D341Med (cell line): ENCODE results near the gene ATXN7.

Experiments used
- DNase-seq: peaks from one replicate; pipeline ENCODE4 v3.0.0; 2012; ENCODE audit warnings: low spot score

The ATXN7 gene

GRCh38 chr3:64021922-64022321 is 158.3 kb downstream of the ATXN7 start:
- DNase-seq, result no peak

DNA sequence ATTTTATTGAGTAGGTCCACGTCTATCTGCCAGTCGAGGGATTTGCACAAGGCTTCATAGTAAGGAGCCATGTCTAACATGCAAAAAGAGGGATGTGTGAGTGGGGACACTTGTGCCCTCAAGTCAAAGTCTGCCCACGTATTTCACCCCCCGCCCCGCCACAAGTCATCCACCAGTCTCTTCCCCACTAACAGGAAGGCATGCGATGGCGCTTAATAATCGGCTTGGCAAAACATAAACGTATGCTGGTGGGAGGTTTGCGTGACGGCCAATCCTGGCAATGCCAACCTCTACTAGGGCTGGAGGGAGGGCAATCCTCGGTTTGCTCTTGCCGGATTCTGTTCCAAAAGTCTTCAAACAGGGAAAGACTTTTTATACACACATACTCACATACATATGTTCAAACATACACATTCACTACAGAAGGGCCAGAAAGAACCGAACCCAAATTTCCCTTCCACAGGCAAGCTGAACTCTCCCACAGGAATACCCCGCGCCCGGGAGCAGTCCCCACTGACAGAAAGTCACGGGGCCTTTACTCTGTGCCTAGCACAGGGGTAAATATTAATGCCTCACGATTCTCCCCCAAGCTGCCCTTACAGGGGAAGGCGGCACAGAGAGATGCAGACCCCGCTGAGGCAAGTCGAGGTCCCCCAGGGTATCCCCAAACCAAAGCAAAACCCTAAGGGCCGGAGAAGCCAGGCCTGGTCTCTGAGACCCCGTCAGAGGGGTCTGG is 159.0 kb downstream of the ATXN7 start:
- peak; percentile 42 for DNase-seq

DNA sequence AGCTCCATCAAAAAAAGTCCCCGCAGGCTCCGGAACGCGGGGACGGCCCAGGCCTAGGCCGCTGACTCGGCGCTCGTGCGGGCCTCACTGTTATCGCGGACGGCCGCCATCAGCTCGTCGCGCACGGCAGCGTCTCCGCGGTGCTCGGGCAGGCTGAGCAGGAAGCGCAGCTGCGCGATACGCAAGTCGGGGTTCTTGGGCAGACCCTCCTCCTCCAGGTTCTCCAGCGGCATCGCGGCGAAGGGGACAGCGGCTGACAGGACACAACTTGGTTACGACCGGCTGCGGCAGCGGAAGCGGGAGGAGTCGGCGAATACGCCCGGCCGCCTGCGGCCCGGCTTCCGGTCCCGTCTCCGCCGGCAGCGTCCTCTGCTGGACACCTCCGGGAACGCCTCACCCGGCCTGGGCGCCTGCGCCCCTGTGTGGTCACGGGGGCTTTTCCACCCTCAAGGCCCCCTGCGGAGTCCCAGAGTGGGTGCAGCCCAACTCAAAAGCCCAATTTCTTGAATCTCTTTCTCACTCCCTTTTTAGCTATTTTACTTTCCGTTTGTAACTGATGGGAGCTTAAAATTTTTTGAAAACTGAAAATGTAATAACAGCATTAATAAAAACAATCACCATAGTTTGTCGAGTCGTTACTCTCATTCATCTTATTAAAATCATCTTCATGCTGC is 159.7 kb downstream of the ATXN7 start, which contains the start of gene PSMD6:
Gene PSMD6 (minus strand): TSS at position 308 of the 674 bp plus-strand sequence. CDS start 75 bp downstream, at position 233.
- DNase-seq, result peak; percentile 97

GRCh38 chr3:64023861-64024223 is 160.2 kb downstream of the ATXN7 start:
- no peak for DNase-seq

GRCh38 chr3:64026346-64026745 is 162.7 kb downstream of the ATXN7 start:
- DNase-seq, result no peak

- no peak for DNase-seq
These were observed 164.0 kb downstream of the ATXN7 start for GRCh38 chr3:64027658-64028057.

DNA sequence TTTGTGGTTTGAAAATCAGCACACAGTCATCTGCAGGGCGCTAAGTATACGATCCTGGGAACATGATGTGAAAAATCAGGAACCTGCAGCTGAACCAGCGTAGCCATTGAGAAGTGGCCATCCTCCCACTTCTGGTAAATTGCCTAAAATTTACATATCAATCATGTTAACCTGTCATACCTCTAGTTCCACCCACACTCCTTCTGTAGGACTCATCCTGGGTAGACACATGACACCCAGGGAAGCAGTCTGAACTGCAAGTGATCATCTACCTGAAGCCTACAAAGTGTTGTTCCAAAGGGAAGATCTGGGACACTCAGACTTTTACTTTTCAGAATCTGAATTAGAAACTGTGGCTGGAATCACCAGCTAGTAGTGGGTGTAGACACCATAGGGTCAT is 165.1 kb downstream of the ATXN7 start:
- no peak for DNase-seq

DNA sequence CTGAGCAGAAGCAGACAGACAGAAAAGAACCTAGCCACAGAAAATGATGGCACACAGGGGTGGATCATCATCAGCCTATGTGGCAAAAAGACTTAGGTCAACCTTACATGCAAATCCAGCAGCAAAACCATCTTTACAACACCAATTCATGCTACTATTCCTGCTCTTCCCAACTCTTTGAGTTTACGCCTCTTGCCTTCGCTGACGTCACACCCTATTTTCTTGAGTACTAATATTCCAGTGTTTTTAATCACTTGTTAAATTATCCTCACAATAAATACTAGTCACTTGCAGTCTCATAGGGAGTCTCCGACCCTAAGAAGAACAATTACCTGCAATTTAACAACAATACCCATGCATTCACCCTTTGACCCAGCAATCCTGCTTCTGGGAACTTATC is 165.6 kb downstream of the ATXN7 start:
- no peak for DNase-seq

DNA sequence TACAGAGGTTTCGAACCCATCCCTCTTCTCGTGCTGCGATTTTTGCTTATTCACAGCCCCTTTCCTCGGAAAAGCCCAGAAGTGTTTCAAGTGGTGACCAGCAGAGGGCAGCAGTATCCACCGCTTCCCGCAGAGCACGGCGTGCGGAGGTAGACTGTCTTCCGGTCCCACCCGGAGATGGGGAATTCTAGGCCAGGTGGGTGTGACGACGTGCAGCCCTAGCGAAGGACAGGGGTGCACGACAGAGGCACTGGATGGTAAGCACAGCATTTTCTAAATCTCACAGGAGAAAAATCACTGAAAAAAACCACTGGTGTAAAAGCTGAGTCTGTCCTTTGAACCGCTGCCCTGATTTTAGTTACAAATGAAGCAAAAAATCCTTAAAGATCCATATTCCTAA is 167.1 kb downstream of the ATXN7 start:
- DNase-seq, result peak; percentile 87

DNA sequence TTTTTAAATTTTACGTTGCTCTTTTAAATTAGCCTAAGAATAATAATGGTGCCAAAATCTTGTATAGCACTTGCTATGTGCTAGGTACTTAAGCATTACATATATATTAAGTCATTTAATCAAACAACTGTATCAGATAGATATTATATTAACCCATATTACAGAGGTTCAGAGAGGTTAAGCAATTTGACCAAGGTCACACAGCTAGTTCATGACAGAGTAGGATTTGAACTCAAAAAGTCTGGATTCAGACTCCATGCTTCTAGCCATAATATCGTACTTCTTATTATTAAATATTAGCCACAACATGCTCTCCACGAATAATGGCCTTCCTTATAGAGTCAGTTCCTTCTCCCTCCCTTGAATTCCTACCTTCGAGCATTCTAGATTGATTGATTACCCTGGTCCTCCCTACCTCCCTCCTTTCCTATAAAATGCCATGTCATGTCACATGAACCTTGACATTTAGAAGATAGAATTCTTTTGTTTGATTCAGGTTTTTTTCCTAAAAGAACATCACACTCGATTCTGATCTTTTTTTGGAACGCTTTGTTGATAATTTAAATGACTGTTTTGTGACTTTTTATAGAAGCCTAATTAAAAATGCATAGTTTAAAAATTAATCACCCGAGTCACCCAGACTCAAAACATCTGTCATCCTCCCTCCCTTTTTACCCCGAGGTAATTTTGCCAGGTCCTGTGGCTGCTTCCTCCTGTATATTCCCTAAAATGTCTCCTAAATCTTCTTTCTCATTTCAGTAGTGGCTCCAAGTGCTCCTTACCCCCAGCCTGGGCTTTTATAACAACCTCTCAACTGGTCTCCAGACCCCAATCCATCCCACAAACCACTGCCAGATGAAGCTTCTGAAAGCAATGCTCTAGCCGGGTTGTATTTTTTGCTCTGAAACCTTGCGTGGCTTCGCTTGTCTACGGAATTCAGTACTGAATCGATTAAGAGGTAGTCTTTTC is 168.2 kb downstream of the ATXN7 start:
- peak; percentile 35 for DNase-seq

GRCh38 chr3:64033069-64033468 is 169.4 kb downstream of the ATXN7 start:
- no peak for DNase-seq

DNA sequence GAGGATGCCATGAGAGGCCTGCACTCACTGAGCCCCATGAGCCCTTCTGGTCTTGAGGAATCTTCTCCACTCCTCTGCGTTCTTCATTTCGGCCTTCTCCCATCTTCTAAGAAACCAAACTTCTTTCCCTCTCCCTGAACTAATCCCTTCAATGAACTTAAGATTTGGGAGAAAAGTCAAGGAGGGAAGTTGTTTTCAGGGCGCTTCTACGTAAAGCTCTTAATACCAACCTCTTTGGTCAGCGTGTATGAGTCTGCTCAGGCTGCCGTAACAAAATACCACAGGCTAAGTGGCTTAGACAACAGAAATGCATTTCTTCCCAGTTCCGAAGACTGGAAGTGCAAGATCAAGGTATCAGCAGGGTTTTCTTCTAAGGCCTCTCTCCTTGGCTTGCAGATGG is 173.4 kb downstream of the ATXN7 start:
- no peak for DNase-seq

DNA sequence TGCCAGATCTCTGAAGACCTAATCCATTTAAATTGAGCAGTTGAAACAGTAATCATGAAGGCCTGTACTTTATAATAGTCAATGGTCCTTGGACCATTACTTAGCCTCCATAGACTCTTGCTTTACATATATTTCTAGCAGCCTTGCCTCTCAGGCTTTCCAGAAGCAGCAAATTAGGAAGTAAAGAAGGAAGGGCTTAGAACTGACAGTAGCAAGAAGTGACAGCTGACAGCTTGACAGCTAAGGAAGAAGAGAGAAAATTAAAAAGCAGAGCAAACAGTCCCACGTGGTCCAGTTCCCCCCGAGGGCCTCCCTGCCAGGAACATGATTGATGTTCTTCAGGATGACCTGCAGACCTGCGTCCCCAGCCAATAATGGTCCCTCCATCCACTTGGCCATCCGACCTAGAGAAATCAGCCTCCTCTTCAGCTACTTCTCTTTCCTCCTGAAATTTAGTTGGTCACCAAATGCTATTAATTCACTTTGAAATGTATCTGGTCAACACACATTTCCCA is 174.6 kb downstream of the ATXN7 start:
- DNase-seq, result no peak

GRCh38 chr3:64039332-64039731 is 175.7 kb downstream of the ATXN7 start:
- DNase-seq, result no peak

DNA sequence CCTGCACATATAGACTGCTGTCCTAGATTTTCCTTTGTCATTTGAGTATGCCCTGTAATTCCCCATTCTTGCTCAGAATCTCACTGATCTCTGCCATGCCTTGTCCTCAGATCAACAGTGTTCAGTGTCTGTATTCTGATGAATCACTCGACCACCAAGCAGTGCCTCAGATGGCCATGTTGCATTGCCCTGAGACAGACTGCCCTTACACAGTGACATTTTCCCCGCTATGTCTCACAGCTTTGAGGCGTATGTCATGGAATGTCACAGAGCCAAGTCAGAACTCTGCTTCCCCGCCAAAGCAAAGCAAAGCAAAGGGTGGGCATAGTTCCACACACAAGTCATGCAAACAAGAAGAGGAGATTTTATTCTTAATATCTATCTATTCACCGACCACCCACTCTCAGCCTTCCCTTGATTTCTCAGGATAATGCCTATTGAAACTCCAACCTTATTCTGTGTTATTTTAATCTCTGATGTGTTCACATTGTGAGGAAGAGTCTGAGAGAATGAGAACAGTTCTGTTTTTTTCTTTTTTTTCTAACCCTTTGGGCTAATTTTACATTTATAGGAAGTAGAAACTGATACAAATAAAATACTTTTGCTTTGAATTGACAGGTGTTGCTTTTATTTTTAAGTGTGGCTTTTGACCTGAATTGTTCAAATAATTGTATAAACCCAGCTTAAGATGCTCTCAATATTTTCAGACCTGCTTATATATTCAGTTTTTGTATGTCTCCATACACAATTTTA is 176.5 kb downstream of the ATXN7 start:
- DNase-seq, result no peak

- no peak for DNase-seq
These were observed 179.3 kb downstream of the ATXN7 start for GRCh38 chr3:64042952-64043351.

DNA sequence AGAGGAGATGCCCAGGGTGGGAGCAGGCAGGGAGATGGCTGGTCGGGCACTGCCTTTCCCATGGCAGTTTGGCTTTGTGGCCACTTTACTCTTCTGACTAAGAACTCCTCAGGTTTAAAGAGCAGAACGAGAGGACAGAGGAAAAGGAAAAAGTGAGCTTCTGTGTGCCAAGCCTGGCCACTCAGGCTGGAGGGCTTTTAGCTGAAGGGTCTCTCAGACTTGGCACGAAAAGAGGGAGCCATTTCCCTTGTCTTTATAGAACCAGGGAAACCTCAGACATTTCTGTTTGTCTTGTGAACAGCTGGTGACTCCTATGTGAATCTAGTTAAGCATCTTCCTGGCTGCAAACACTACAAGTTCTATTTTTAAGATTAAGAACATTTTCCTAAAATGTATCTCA is 182.9 kb downstream of the ATXN7 start:
- DNase-seq, result no peak

DNA sequence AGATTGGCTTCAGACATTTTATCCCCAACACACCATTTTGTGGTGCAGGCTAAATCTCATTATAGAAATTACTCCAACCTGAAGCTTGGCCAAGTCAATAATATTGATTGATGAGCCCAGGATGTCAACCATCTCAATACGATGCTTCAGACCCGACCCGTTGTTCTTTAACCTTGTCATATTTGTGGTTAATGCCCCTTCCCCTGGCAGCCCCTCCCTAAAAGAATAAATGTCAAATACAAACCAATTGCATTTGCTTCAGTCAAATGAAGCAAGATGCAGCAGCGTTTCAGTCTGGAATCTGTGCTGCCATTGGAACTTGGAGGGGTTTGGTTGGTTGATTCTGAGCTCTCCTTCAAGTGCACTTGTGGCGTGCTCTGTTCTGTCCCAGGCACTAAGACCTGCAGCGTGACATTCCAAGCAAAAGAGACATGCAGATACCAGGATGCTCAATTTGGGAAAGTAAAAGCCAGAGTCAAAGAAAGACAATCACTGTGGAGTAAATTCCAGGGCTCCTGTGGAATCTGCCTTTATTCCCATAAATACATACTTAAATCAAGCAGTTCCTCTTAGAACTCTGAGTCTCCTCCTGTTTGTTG is 183.4 kb downstream of the ATXN7 start:
- DNase-seq, result no peak

DNA sequence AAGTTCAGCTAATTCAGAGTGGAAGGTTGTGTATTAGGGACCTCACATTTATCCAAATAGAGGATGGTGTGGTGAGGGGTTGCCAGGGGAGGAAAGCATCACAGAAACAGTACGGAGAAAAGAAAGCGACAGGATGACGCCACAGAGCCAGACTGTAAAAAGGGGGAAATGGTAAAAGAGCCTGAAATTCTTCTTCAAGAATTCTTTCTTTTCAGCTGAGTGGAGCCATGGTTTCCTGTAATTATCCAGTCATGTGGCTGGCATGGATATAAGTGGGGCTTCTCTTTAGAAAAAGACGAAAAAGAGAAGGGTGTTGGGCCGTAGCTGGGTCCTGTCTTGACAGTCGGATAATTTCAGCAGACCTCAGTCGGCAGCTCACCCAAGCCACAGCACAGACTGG is 184.1 kb downstream of the ATXN7 start:
- DNase-seq, result no peak

- no peak for DNase-seq
These were observed 185.0 kb downstream of the ATXN7 start for GRCh38 chr3:64048631-64049061.

- DNase-seq, result no peak
These were observed 185.5 kb downstream of the ATXN7 start for GRCh38 chr3:64049136-64049535.
